Measurements from ENCODE around the gene ERCC5. TPM values are rescaled to one million over a fixed set of nuclear protein-coding genes. Genes with fewer than 3 reads are reported as not detected.

Gene ERCC5
- total and polyA plus RNA-seq, 2 of the 8 experiments (the other 6 are each of a cell fraction or from before 2014, with no cell fraction given), result 3.8 to 24.4 TPM

DNA sequence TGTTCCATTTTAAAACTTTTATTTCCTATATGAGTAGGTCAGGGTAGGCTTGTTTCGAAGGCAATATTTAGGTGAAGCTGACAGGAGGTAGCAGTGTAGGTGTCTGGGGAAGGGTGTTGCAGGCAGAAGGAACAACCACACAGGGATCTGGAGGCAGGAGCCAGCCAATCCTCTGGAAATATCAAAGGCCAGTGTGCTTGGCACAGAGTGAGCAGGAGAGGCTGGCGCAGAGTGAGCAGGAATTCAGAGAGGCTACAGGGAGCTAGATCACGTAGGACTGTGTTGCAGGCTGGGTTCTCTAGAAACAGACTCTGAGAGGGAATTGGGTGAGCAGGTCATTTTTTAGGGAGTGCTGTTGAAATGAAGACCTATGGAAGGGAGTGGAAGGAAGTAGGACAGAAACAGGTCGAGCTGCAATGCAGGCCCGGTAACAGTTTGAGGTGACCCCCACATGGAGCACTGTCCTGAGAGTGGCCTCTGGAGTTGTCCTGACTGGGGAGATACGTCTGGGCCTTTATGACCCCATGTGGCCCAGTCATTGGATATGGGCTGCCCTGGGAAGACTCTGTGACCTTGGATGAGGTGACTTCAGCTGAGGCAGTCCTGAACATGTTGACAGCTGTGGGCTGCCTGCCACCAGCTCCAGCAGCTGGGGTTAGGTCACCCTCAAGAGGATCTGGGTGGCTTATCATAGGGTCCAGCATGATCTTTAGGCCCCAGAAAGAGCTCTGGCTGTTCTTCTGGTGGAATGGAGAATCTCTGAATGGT is 51.7 kb downstream of the ERCC5 start:
- Histone ChIP-seq H2AK5ac (ENCODE audit: low read depth, low read length) (no peak overlapping the region), H2BK15ac (ENCODE audit: low read length) (no peak overlapping the region), H2AFZ (ENCODE audit: low read length) (no peak overlapping the region), H3K18ac (ENCODE audit: extremely low read depth, low read length) (no peak overlapping the region), H3K79me1 (ENCODE audit: low read depth, low read length) (no peaks in the 10 kb centered on the region), H3K36me3 (ENCODE audit: control insufficient read depth in 2 of 4, insufficient read depth in 4 of 4, low read length in 3 of 4) (no peaks in the 10 kb centered on the region), H3K4me1 (replicated peaks in 1 of 4; ENCODE audit: control insufficient read depth in 3 of 4, insufficient read depth in 4 of 4, low read length in 3 of 4) (no peaks in the 10 kb centered on the region), H3K23ac (ENCODE audit: insufficient read length) (no peak overlapping the region), H3K23me2 (ENCODE audit: low read depth, low read length) (no peaks in the 10 kb centered on the region), H3K4ac (replicated peaks; ENCODE audit: insufficient read length, low read depth, low read length) (no peak overlapping the region), H4K5ac (ENCODE audit: insufficient read length, low read depth, low read length) (no peak overlapping the region), H3K79me2 (ENCODE audit: control insufficient read depth in 1 of 2, insufficient read depth in 2 of 2, low read length in 2 of 2) (no peaks in the 10 kb centered on the region), H4K20me1 (replicated peaks in 1 of 2; ENCODE audit: control insufficient read depth in 1 of 2, insufficient read depth in 2 of 2, low read length in 2 of 2) (no peaks in the 10 kb centered on the region), H3K9ac (replicated peaks in 1 of 4; ENCODE audit: extremely low read depth in 1 of 4, low read depth in 3 of 4, low read length in 3 of 4) (no peak overlapping the region), H3K27me3 (replicated peaks in 1 of 4; ENCODE audit: control insufficient read depth in 3 of 4, extremely low read depth in 1 of 4, insufficient read depth in 3 of 4, low read length in 3 of 4) (no peaks in the 10 kb centered on the region), H2BK20ac (ENCODE audit: low read length) (no peak overlapping the region), H3K4me3 (ENCODE audit: extremely low read depth in 1 of 4, insufficient read depth in 2 of 4, low read depth in 3 of 4, low read length in 4 of 4) (no peak overlapping the region), H2BK5ac (ENCODE audit: low read depth, low read length) (no peak overlapping the region), H2BK12ac (ENCODE audit: low read depth, low read length) (0 out of 2 replicates have a peak overlapping the region, but pooled peaks have one; percentile 27), H3K9me3 (ENCODE audit: insufficient read depth in 2 of 2, low read depth in 1 of 2, low read length in 1 of 2) (no peaks in the 10 kb centered on the region), H3K27ac (ENCODE audit: low read depth, low read length) (no peak overlapping the region), H4K8ac (ENCODE audit: extremely low read depth, insufficient read depth, low read length) (no peak overlapping the region; the same call in 1 of the 2 replicates), H3K14ac (ENCODE audit: insufficient read length) (no peak overlapping the region), H3K4me2 (ENCODE audit: insufficient read depth in 1 of 2, low read depth in 2 of 2, low read length in 2 of 2) (no peak overlapping the region), H2BK120ac (replicated peaks; ENCODE audit: low read depth, low read length) (no peak overlapping the region), H4K91ac (replicated peaks; ENCODE audit: insufficient read length, low read length) (no peak overlapping the region), H3K56ac (replicated peaks; ENCODE audit: insufficient read length, low read depth, low read length) (no peak overlapping the region)
- no peak for DNase-seq (ENCODE audit: low read depth in 1 of 2, low spot score in 2 of 2)
- FAIRE-seq, result no peak
- CTCF ChIA-PET (ENCODE audit: partially characterized antibody), result interaction anchor here (0.5 to 4.0 kb wide), 11 partner anchors 9 to 822 kb away, joined by 3 to 23 read pairs (median 5); no protein-coding TSS in a partner anchor
- WGBS, 2 experiments (ENCODE audit: extremely low coverage in 1 of 2, insufficient coverage in 1 of 2, insufficient read length in 1 of 2, insufficient replicate concordance in 2 of 2, low coverage in 1 of 2, low lambda C conversion rate in 2 of 2, missing lambda C conversion rate in 1 of 2), result 88% methylated on average over 5 of the region's 6 CpGs; no CpG with 5 or more reads in 1 of the 2 experiments
- no peak for TF ChIP-seq RAD21 (IDR thresholded peaks at IDR 0.05 in 1 of 2, conservative IDR thresholded peaks at IDR 0.05 in 1 of 2; ENCODE audit: low read depth in 2 of 2, low read length in 2 of 2)
- TF ChIP-seq BACH1 (IDR thresholded peaks at IDR 0.05; ENCODE audit: low read length), result no peak
- TF ChIP-seq CHD2 (IDR thresholded peaks at IDR 0.05; ENCODE audit: low read length), result no peak
- TF ChIP-seq, protein P1, sequence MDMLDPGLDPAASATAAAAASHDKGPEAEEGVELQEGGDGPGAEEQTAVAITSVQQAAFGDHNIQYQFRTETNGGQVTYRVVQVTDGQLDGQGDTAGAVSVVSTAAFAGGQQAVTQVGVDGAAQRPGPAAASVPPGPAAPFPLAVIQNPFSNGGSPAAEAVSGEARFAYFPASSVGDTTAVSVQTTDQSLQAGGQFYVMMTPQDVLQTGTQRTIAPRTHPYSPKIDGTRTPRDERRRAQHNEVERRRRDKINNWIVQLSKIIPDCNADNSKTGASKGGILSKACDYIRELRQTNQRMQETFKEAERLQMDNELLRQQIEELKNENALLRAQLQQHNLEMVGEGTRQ (IDR thresholded peaks at IDR 0.05; ENCODE audit: low read length), result no peak
- POLR2A ChIA-PET (ENCODE audit: partially characterized antibody), result no interaction called here
